Stimulated activated CD4-positive, alpha-beta T cell treated with anti-CD3 and anti-CD28 coated beads, TNF-alpha, amount 100 ng/mL, for 48 hours (primary cell): ENCODE results near the gene PEPD.
A peak's percentile ranks its signal among the peaks of the same experiment; 100 is the strongest.

Experiments
- DNase-seq, 3 donors: peaks; one replicate each; pipeline ENCODE4 v3.0.0-alpha.2; 2020; ENCODE audit warnings: low read depth in 3 of 3

PEPD gene

DNA sequence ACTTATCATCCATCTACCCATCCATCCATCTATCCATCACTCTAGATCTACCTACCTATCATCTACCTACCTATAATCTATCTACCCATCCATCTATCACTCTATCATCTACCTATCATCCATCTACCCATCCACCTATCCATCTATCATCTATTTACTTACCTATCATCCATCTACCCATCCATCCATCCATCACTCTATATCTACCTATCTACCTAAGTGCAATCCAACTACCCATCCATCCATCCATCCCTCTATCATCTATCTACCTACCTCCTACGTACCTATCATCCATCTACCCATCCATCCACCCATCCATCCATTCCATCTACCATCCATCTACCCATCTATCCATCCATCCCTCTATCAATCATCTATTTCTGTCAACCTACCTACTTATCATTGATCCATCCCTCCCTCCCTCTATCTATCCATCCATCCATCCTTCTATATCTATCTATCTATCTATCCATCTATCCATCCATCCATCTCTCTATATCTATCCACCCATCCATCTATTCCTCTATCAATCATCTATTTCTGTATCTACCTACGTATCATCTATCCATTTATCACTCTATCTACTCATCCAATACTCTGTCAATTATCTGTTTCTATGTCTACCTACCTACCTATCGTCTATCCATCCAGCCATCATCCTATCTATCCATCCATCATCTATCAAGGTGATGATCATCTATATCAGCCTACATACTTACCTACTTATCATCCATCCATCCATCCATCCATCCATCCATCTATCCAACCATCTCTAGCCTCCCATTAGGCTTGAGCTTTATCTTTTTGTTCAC, 99.0 kb downstream of the PEPD start:
- no peak for DNase-seq

DNA sequence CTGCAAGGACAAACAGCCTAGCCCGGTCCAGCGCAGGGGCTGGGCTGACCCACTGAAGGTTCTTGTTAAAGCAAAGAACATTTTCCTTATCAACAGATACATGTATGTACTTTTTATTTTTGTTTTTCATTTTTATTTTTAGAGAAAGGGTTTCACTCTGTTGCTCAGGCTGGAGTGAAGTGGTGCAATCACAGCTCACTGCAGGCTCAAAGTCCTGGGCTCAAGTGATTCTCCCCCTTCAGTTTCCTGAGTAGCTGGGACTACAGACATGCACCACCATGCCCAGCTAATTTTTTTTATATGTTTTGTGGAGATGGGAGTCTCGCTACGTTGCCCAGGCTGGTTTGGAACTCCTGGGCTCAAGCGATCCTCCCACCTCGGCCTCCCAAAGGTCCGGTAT, 100.2 kb downstream of the PEPD start:
- no peak for DNase-seq

DNA sequence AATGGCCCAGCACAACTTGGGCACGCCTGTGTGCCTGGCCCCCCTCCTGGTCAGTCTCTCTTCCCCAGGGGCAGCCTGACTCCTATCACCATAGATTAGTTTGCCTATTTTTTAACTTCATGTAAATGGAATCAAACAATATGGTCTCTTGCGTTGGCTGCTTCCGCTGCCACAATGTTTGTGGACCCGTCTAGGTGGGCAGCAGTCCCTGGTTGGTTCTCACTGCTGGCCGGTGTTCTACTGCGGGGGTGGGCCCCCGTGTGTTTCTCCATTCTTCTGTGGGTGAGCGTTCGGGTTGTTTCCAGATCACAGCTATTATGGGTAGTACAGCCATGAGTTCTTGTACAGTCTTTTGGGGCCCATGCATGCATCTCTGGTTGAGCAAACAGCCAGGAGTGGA, 100.8 kb downstream of the PEPD start:
- no peak for DNase-seq

DNA sequence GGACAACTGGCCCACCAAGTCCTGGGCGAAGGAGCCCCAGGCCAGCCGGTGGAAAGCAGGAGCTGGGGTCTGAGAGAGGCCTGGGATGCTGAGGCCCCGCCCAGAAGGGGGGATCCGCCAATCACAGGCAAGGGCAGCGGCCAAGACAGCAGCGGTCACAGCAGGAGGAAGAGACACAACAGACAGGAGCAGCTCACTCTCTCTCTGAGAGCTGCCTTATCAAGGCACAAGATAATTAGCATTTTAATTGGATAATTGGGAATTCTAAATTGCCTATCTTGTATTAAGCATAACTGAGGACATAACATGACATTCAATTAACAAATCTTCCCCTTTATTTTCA, 101.8 kb downstream of the PEPD start:
- no peak for DNase-seq

DNA sequence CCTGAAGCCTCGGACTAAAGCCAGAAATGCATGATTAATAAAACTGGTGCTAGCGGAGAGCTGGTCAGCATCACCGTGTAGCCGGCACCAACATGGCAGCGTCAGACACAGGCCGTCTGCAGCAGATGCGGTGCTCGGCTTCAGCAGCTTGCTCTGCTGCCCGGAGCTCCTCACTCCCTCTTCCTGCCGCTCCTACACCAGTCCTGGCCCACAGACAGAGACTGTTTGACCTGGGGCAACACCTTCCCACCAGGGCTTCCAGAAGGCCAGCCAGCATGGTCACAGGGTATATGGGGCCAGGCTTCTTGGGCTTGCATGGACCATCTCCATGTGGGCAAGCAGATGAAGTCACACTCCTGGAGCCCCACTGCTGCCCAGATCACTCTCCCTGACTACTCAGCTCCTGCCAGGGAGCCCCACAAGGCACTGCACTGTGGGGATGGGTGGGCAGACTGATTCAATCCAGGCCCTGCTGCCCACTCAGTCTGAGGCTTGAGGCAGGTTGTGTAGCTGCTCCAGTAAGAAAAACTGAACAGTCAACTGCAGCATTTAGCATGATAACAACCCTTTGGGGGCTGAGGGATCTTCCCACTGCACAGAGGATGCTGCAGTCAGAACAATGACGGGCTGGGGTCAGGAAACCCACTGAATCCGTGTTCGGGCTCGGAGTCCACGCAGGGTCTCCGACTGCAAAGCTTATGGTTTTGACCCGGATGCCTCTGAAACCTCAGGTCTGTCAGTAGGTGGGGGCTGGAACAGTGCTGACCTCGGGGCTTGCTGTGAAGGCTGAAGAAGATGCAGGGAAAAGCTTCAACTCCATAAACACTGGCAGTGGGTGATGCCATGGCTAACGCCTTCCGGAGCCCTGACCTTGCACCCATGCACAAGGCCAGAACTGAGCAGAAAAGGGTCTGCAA, 102.5 kb downstream of the PEPD start:
- DNase-seq: no peak

DNA sequence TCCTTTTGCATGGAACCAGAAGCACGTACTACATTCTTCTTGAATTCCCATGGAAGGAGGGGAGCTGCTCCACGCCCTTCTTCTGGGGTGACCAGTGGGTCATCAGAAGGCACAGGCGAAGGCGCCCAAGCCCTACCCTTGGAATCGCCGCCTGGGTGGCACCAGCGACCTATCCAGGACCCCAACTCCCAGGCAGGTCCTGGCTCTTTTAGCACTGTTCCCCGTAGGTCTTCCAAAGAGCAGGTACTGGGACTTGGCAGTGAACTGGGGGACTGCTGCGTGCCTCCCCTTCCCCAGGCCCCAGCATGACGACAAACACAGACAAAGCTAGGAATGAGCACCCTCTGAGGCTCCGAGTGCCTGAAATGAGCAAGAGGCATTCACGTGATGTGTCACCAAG, 103.1 kb downstream of the PEPD start:
- DNase-seq: no peak

DNA sequence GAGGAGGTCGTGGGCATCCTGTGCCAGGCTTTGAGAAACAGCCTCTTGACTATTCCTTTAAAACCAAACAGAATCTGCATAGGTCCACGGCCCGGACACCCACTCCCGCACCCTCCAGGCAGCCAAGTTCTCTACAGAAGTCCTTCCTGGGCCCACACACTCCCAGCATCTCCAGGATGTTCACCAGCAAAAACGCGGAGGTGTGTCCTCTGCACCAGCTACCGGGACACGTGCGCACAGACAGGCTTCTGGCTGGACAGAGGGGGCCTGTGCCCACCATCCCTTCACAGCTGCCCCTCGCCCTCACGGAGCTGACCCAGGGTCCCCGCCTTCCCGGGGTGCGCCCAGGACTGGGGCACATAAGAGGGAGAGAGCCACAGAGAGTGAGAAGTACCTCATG, 103.8 kb downstream of the PEPD start:
- no peak for DNase-seq

DNA sequence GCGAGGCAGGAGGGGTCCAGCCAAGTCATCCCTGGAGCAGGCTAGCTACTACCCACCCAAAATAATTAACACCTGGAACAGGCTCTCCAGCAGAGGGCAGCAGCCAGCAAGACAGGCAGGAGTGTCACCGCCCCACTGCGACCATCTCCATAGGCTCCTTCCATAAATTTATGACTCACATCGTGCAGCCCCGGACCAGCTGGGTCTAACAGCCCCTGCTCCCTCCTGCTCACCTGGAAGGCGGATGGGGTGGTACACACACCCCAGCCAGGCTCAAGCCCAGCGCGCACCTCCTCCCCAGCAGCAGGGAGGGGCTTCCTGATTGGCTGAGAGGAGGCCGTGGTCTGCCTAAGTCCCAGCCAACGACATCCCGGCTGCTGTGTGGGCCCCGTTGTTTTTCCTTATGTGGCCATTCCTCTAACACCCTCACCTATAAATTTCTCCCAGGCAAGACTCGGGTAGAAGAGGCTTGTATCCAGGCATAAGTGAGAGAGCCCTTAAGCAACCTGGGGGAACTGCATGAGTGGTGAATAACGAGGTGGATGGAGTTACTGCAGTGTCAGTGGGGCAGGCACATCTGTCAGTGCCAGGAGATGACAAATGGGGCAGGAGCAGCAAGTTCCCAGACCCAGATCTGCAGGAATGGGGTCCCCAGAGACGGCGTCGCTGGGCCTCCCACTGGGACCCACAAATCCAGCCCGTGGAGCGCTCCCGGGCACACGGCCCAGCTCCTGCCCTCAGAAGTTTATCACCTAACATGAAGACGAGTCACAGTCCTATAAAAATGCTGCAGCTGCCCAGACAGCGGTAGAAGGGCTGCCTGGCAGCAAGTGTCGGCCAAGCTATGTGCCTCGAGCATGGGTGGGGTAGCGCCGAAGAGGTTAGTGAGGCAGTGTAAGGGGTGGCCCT, 105.0 kb downstream of the PEPD start:
- peak; percentile 37 to 58 (median 57) for DNase-seq

DNA sequence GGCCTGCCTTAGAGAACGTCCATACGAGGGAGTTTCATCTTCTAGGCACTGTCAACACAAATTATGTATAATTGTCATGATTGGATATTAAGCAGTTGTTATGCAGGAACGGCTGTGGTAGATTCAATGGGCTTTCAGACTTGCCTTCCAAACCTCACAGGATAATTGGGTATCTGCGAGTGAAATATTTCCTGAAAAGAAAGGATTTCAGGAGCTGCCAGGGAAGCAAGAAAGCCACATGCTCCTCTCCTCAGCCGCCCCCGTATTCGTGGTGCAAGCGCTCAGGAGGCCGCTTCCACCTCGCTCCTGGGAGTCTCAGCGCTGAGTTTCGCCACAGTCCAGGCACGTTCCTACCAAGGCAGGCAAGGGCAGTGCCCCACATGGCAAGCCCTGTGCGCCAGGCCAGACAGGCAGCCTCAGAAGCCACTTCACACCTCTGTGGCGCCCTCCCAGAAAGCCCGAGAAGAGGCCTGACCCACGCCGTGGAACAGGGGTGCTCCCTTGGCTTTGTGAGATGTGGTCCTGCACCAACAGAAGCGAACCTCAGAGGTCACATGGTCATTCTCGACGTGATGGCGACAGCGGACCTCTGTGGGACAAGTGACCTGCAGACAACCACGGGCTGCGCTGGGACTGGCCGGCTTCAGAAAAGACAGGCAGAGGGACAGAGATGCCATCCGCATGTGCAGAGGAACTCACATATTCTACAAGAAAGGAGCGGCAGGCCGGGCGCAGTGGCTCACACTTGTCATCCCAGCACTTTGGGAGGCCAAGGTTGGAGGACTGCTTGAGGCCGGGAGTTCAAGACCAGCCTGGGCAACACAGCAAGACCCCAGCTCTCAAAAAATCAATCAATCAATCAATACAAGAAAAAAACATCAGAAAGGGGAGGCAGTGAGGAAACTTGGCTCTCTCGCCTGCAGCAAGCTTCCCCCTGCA, 106.7 kb downstream of the PEPD start:
- DNase-seq: no peak

DNA sequence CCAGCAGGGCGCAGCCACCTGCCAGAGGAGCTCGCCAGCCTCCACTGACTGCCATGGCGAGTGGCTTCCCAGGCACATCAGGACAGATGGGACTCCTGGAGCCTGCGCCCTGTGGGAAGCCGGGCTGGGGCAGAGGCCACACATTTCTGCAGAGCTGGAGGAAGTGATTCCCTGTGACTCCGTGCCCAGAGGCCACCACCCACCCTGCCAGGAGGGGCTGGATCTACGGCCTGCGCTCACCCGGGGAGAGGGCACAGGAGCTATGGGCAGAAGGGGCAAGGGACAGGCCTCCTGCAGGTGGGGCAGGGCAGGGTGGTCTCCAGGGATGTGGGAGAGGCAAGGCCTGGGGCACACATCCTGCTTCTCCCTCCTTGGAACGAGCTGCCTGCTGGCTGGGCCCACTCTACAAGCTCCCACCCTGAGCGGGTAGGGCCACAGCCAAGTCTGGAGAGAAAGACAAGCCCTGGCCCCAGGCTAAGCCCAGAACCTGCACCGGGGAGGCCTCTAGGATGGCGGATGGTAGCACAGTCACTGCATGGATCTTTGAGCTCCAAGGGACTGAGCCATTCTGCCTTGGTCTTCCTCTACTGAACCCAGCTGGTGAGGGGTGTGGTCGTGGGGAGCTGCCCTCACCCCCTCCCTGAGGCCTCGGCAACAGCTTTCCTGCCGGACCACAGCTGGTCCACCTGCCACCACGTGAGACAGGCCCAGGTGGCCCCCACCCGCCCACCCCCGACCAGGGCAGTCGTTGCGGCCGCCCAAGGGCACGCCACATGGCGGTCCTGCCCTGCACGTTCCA, 107.5 kb downstream of the PEPD start:
- no peak for DNase-seq

DNA sequence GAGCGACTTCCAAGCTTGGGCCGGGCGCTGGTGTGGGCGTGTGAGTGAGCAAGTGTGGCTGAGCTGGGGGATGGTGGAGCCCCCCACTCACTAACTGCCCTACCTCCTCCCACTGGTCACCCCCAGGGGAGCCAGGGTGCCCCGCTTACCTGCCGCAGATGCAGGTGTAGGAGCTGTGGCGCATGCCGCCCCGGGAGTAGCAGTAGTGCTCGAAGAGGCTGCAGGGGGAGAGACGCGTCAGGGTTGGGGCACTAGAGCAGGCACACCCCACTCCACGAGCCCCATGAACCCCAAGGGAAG, 108.2 kb downstream of the PEPD start:
- no peak for DNase-seq

DNA sequence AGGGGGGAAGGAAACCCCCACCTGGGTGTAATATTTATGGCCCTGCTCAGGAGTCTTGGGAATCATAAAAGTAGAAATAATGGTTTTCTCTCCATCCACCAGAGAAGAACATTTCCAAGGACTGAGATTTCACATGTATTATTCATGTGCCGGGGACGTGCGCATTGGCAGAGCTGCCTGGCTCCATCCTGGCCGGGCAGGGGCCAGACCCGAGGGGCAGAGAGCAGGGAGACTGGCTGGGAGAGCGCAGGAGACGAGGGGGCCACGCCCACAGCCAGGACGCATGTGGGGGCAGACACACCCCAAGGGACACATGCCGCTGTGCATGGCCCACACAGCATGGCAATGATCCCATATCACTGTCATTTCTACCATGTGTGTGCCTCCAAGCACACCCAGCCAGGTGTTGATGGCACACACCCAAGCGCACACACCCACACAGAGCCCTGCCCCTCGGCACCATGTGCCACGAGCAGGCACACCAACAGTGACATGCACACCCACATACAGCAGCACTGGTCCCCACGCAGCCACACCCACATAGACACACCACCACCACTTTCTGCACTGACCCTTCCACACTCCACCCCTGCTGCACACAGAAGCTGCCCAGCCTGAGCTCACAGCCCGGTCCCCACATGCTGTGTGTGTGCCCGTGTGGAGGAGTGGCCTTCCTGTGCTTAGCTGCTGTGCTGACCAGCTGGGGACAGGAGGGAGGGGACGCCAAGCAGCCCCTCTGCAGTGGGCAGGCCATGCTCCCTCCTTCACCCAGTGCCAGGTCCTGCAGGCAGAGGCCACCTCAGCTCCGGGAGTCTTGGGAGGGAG, 108.8 kb downstream of the PEPD start:
- DNase-seq: no peak

DNA sequence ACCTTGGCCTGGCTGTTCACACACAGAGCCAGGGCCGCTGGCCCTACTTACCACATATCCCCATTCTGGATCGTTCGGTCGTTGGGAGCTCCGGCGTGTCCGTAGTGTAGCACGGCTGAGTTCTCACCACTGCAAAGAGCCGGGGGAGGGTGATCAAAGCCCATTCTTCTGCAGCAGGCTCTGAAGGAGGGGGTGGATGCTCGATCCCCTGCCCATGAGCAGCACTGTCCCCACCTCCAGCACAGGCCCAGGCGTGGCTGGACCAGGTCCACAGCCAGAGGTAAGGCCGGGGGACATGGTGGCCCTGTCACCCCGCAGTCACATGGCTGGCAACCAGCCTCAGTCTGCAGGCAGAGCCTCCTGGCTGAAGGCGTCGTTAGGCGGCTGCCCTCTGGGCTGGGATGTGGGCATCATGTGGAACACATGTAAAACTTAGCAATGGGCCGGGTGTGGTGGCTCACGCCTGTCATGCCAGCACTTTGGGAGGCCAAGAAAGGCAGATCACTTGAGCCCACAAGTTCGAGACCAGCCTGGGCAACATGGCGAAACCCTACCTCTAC, 109.9 kb downstream of the PEPD start:
- no peak for DNase-seq

DNA sequence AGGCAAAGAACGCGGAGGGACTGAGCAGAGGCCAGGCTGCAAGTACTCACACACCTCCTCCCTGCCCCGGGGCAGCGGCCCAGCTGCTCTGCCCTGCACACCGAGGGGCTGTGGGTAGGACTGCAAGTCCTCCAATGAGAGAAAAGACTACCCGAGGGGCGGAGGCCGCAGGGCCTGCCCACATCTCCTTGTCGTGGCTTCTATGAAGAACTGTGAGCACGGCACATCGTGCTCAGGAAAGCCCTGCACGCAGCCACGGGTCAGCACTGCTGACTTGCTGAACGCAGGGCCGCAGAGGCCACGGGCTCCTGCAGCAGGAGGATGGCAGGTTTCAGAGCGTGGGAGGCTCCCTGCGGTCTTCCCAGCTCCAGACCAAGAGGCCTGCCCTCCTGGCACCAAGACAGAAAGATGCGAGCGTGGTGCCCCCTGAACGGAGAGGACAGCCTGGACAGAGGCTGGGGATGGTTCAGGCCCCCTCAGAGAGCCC, 110.6 kb downstream of the PEPD start:
- DNase-seq: no peak

DNA sequence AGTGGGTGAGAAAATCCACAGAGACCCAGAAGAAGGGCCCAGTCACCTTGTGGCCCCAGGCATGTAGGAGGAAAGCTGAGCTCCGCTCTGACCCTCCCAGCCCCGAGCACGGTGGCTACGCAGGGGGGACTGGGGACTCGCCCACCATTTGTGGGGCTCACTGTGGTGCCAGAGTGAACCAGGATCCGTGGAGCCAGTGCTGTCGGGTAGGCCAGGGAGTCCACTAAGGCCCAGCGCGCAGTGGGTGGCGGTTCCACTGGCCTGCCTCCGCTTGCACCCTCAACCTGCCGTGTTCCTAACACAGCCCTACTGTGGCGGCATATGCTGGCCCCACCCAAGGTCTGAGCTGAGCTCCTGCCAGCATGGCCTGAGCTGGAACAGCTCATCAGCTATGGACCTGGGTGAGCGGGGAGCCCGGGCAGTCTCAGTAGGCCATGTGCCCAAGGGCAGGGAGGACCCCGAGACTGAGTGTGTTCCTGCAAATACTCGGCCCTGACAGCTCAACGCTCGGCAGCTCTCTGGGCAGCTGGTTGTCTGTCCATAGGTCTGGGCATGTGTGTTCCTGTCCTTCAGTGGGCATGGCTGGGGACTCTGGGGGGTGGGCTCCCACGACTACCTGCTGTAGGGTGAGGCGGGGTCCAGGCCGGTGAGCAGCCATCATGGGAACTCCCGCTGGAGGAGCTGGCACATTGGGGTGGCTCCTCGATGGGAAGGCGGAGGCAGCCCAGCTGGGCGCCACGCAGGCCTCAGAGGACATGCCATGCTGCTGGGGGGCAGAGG, 111.5 kb downstream of the PEPD start:
- no peak for DNase-seq

DNA sequence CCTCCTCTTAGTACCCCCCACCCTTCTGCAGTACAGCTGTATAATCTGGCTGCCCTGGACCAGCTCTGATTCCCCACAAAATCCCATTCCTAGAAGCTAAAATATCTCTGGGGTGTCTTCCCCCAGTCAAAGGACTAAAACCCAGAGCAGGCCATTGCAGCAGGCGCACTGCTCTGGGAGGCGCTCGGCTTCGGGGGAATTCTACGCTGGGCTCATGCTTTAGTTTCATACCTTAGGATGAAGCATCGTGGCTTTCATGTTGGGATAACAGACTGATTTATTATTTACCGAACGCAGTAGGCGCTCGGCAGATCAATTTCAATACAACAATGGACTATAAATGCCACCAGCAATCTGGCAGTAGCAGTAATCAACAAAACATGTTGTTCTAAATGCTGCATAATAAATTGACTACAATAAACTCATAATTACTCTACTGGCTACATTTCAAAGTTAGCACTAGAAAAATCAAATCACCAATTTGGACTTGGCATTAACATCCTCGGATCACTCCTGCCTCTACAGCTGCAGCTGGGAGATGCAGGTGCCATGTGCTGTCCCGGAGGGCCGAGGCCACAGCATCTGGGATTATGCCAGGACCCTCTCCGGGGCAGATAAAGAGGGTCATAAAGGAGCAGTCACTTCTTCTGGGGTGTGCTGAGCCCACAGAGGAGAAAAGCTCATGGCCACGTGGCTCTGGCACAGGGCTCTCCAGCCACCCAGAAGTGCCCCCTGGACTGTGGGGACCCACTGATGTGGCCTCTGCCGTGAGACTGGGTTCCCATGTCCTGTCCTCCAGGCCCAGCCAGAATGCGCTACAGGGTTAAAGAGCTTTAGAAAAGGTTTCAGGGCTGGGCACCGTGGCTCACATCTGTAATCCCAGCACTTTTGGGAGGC, 112.8 kb downstream of the PEPD start:
- DNase-seq: no peak

DNA sequence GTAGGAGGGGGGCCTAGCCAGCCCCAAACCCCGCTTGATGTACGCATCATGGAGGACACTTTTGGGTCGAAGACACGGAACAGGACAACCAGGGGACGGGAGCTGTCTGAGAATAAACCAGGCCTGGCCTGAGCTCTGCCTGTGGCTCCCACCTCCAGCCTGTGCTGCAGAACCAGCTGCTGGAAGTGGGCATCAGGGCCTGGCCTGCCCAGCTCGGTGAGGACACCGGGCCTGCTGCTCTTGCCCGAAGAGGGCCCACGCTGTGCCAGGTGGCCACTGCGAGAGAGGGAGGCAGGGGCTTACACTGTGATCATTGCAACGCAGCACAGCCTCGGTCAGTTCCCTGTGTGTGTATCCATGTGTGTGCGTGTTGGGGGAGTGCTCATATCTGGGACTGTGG, 113.5 kb downstream of the PEPD start:
- DNase-seq: no peak
